ENCODE results near the gene PPARD. TPM values are rescaled to one million over a fixed set of nuclear protein-coding genes. Genes with fewer than 3 reads are reported as not detected.

The PPARD gene
- polyA plus RNA-seq, 1 experiment = 26.9 TPM

- POLR2A ChIA-PET = no interaction called here
- Histone ChIP-seq H3K9me3 (ENCODE audit: control insufficient read depth, insufficient read depth, low read length) (no peaks in the 10 kb centered on the region), H3K27me3 (ENCODE audit: control insufficient read depth, insufficient read depth, low read length) (no peaks in the 10 kb centered on the region), H3K4me3 (ENCODE audit: low read depth, low read length) (no peak overlapping the region), H3K27ac (ENCODE audit: low read depth, low read length) (no peak overlapping the region)
- CTCF ChIA-PET = interaction anchor here (0.8 to 2.1 kb wide), 3 partner anchors 23 to 49 kb away, joined by 3 to 17 read pairs (median 6); no protein-coding TSS in a partner anchor
- DNase-seq (ENCODE audit: low read depth, low spot score) = no peak
- TF ChIP-seq CTCF (IDR thresholded peaks at IDR 0.05; ENCODE audit: low read depth, low read length) = no peak
Observed at GRCh38 chr6:35413911-35414310, 71.6 kb downstream of the PPARD start.

GRCh38 chr6:35415065-35415891 lies 72.9 kb downstream of the PPARD start:
- no peaks in the 10 kb centered on the region for H3K9me3 ChIP-seq (ENCODE audit: control insufficient read depth, insufficient read depth, low read length)
- H3K4me3 ChIP-seq (ENCODE audit: low read depth, low read length) = no peak overlapping the region
- peak overlapping the region; percentile 77 for H3K27ac ChIP-seq (ENCODE audit: low read depth, low read length)
- TF ChIP-seq CTCF (IDR thresholded peaks at IDR 0.05; ENCODE audit: low read depth, low read length) = peak; percentile 62
- CTCF ChIA-PET = interaction anchor here (0.6 to 2.1 kb wide), 28 partner anchors 8 to 151 kb away, joined by 3 to 18 read pairs (median 6); partner anchors contain the start of genes FANCE and RPL10A
- POLR2A ChIA-PET = interaction anchor here (0.5 to 1.8 kb wide), 6 partner anchors 8 to 72 kb away, joined by 3 to 16 read pairs (median 6); partner anchors contain the start of gene PPARD
- H3K27me3 ChIP-seq (ENCODE audit: control insufficient read depth, insufficient read depth, low read length) = no peaks in the 10 kb centered on the region
- DNase-seq (ENCODE audit: low read depth, low spot score) = peak; percentile 83

- Histone ChIP-seq H3K9me3 (ENCODE audit: control insufficient read depth, insufficient read depth, low read length) (no peaks in the 10 kb centered on the region), H3K27ac (ENCODE audit: low read depth, low read length) (peak overlapping the region; percentile 95), H3K27me3 (ENCODE audit: control insufficient read depth, insufficient read depth, low read length) (no peaks in the 10 kb centered on the region), H3K4me3 (ENCODE audit: low read depth, low read length) (no peak overlapping the region)
- DNase-seq (ENCODE audit: low read depth, low spot score) = no peak
- CTCF ChIA-PET = interaction anchor here (1.2 to 2.3 kb wide), 2 partner anchors 9 to 75 kb away, joined by 4 to 10 read pairs; partner anchors contain the start of gene PPARD
- POLR2A ChIA-PET = interaction anchor here (1.0 kb wide), 1 partner anchor 41 kb away, joined by 3 read pairs; no protein-coding TSS in a partner anchor
- TF ChIP-seq CTCF (IDR thresholded peaks at IDR 0.05; ENCODE audit: low read depth, low read length) = no peak
Observed at GRCh38 chr6:35417979-35418661, 75.8 kb downstream of the PPARD start.

- ChIA-PET CTCF (interaction anchor here (0.6 to 2.9 kb wide), 10 partner anchors 9 to 77 kb away, joined by 3 to 73 read pairs (median 6); partner anchors contain the start of genes PPARD and RPL10A), POLR2A (interaction anchor here (0.8 to 1.3 kb wide), 7 partner anchors 9 to 77 kb away, joined by 3 to 17 read pairs (median 3); partner anchors contain the start of gene PPARD)
- Histone ChIP-seq H3K9me3 (ENCODE audit: control insufficient read depth, insufficient read depth, low read length) (no peaks in the 10 kb centered on the region; the same call in 1 of the 2 replicates), H3K27ac (ENCODE audit: low read depth, low read length) (peak overlapping the region; percentile 95), H3K4me3 (ENCODE audit: low read depth, low read length) (no peak overlapping the region), H3K27me3 (ENCODE audit: control insufficient read depth, insufficient read depth, low read length) (no peaks in the 10 kb centered on the region)
- peak; percentile 65 for TF ChIP-seq CTCF (IDR thresholded peaks at IDR 0.05; ENCODE audit: low read depth, low read length)
- peak; percentile 83 for DNase-seq (ENCODE audit: low read depth, low spot score)
Observed at GRCh38 chr6:35419417-35419816, 77.1 kb downstream of the PPARD start.
